Activated CD4-positive, alpha-beta T cell treated with anti-CD3 and anti-CD28 coated beads, Interleukin-2, amount 50 U/mL, for 4 hours (primary cell): ENCODE data around the gene RAD51C.
"Not testable (repeated sequence)": the region's sequence is repeated elsewhere in the genome, so short reads cannot be mapped to it uniquely, and the experiment has no call there.

Source experiments
- DNase-seq, 2 experiments: peaks; one replicate each; pipeline ENCODE4 v3.0.0-alpha.2; 2020

Gene RAD51C

GRCh38 chr17:58684462-58684861 lies 7.9 kb upstream of the RAD51C start:
- DNase-seq = not testable (repeated sequence)

- DNase-seq = no peak
These were observed 5.4 kb upstream of the RAD51C start for GRCh38 chr17:58686980-58687379.

- no peak for DNase-seq
These were observed 3.9 kb upstream of the RAD51C start for GRCh38 chr17:58688521-58688920.

GRCh38 chr17:58690033-58690432 lies 2.4 kb upstream of the RAD51C start:
- DNase-seq = not testable (repeated sequence)

- no peak for DNase-seq
These were observed 632 bp upstream of the RAD51C start, which contains the start of gene TEX14 for GRCh38 chr17:58691701-58692238. Gene TEX14 (minus strand): TSS chr17:58692045. CDS start chr17:58652001, 40,044 bp downstream.

GRCh38 chr17:58693208-58693607 lies 806 bp downstream of the RAD51C start:
- no peak for DNase-seq

GRCh38 chr17:58693751-58694150 lies 1.3 kb downstream of the RAD51C start:
- DNase-seq = no peak

- DNase-seq = no peak
These were observed 1.9 kb downstream of the RAD51C start for GRCh38 chr17:58694302-58694701.

GRCh38 chr17:58694826-58695225 lies 2.4 kb downstream of the RAD51C start:
- no peak for DNase-seq

GRCh38 chr17:58699771-58700170 lies 7.4 kb downstream of the RAD51C start:
- no peak for DNase-seq

GRCh38 chr17:58702045-58702476 lies 9.7 kb downstream of the RAD51C start:
- DNase-seq = no peak

- DNase-seq = no peak
These were observed 10.3 kb downstream of the RAD51C start for GRCh38 chr17:58702708-58703107.

GRCh38 chr17:58703137-58703915 lies 10.9 kb downstream of the RAD51C start:
- no peak for DNase-seq

GRCh38 chr17:58703916-58704286 lies 11.5 kb downstream of the RAD51C start:
- no peak for DNase-seq

- no peak for DNase-seq
These were observed 14.1 kb downstream of the RAD51C start for GRCh38 chr17:58706351-58707140.

- peak; percentile 14 to 32 for DNase-seq
These were observed 18.6 kb downstream of the RAD51C start for GRCh38 chr17:58710948-58711552.

- DNase-seq = no peak
These were observed 29.9 kb downstream of the RAD51C start for GRCh38 chr17:58722274-58722673.

GRCh38 chr17:58722696-58723095 lies 30.3 kb downstream of the RAD51C start:
- DNase-seq = no peak

GRCh38 chr17:58728798-58729197 lies 36.4 kb downstream of the RAD51C start:
- no peak for DNase-seq

- no peak for DNase-seq
These were observed 38.5 kb downstream of the RAD51C start for GRCh38 chr17:58730937-58731336.

GRCh38 chr17:58734040-58734439 lies 41.6 kb downstream of the RAD51C start:
- no peak for DNase-seq

GRCh38 chr17:58734811-58735210 lies 42.4 kb downstream of the RAD51C start:
- DNase-seq = no peak

GRCh38 chr17:58741121-58741625 lies 48.8 kb downstream of the RAD51C start:
- no peak for DNase-seq
